CD4-positive, alpha-beta T cell treated with Interferon alpha-2 for 1 hour (primary cell): ENCODE measurements around the gene LYPD5.

Experiments
- DNase-seq, 2 donors: peaks; one replicate each; pipeline ENCODE4 v3.0.0-alpha.2; 2020 to 2022

The LYPD5 gene

DNA sequence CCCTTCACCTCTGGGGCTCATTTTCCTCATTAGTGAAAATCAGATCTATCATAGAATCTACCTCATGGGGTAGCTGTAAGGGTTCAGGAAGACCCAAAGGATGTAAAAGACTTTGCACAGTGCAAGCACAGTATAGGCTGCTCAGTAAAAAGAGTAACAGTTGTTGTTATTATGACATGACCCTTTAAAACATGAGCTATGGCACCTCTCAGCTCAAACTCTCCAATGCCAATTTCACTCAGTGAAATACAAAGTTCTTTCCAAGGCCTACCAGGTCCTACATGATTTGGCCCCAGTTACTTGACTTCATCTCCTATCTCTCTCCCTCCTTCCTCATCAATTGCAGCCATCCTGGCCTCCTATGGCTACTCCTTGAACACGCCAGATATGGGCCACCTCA is 52.3 kb downstream of the LYPD5 start:
- DNase-seq: no peak

DNA sequence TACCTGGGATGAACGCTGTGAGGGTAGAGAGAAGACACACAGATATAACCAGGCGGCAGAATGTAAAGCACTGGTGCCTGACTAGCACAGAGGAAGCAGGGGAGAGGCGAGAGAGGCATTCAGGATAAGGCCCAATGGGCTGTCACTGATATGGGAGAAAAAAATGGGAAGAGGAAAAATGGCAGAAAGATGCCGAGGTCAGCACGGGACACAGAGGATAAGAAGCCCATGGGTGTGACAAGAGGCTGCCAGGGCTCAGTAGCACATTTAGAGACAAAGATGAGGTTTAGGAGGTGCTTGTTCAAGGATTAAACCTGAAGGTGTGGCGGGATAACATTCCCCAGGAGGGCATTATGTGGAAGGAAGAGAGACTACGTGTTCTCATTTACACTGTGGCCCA is 53.1 kb downstream of the LYPD5 start:
- DNase-seq: no peak

- no peak for DNase-seq
Measured at GRCh38 chr19:43748685-43749084, 53.6 kb downstream of the LYPD5 start.

DNA sequence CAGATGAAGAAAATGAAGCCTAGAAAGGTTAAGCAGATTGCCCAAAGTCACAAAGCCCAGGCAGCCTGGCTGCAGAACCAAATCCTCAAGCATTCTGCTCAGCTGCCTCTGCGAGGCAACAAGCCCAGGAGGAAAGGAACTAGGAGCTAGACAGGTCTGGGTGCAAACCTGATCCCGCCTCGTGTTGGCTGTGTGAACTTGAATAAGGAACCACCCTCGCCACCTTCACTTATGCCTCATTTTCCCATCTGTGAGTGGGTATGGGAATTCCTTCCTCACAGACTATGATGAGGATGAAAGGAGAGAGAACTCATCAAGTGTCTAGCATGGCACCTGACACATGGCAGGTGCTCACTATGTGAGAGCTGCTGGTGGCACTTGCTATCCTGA is 54.0 kb downstream of the LYPD5 start:
- DNase-seq: no peak

DNA sequence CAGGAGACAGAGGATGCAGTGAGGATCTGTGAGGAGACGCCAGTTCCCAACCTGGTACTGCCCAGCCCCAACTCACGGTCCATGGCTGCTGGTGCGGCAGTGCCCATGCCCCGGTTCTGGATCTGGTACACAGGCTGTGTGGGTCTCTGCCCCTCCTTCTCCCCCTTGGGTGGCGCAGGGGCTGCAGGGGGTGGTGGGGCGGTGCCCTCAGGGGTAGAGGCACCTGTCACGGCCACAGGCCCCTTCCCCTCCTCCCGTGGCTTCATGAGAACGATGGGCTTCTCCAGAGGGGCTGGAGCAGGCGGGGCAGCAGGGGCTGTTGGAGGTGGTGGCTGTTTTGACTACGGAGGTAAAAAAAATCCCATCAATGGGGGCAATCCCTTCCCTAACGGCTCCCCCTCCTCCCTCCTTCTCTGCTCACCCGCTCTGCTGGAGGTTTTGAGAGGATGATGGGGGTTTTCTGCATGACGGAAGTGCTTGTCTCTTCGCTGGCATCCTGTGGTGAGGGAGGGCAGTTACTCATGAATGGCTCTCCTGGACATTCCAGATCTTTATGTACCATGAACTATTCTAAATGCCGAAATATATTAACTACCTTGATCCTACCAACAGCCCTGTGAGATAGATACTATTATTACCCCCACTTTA is 54.6 kb downstream of the LYPD5 start:
- peak in 1 of 2 donors; percentile 43 for DNase-seq
